Rectal smooth muscle tissue (tissue), 1 donor: ENCODE results near the gene HOXA13.
A peak's percentile ranks its signal among the peaks of the same experiment; 100 is the strongest.

ENCODE experiments used
- H3K27ac ChIP-seq: one replicate; pipeline ENCODE4 v1.7.0; 2013; ENCODE audit warnings: low read depth, low read length, inconsistent platforms
- H3K27me3 ChIP-seq: one replicate; pipeline ENCODE4 v1.7.0; 2013; ENCODE audit warnings: low read length; ENCODE audit not compliant: control insufficient read depth, insufficient read depth
- H3K36me3 ChIP-seq: one replicate; pipeline ENCODE4 v1.7.0; 2013; ENCODE audit warnings: low read length; ENCODE audit not compliant: control insufficient read depth, insufficient read depth
- H3K4me1 ChIP-seq: one replicate; pipeline ENCODE4 v1.7.0; 2013; ENCODE audit warnings: low read length; ENCODE audit not compliant: control insufficient read depth, insufficient read depth
- H3K4me3 ChIP-seq: one replicate; pipeline ENCODE4 v1.7.0; 2013; ENCODE audit warnings: low read length
- H3K9ac ChIP-seq: one replicate; pipeline ENCODE4 v1.7.0; 2013; ENCODE audit warnings: low read length

Gene HOXA13

GRCh38 chr7:27161721-27162560, 38.0 kb downstream of the HOXA13 start:
- Histone ChIP-seq H3K27me3 (peaks cover 2% of the 10 kb centered on the region), H3K4me1 (peaks cover 3% of the 10 kb centered on the region), H3K36me3 (no peaks in the 10 kb centered on the region), H3K4me3 (peak overlapping the region; percentile 44), H3K27ac (peak overlapping the region; percentile 44), H3K9ac (no peak overlapping the region)

DNA sequence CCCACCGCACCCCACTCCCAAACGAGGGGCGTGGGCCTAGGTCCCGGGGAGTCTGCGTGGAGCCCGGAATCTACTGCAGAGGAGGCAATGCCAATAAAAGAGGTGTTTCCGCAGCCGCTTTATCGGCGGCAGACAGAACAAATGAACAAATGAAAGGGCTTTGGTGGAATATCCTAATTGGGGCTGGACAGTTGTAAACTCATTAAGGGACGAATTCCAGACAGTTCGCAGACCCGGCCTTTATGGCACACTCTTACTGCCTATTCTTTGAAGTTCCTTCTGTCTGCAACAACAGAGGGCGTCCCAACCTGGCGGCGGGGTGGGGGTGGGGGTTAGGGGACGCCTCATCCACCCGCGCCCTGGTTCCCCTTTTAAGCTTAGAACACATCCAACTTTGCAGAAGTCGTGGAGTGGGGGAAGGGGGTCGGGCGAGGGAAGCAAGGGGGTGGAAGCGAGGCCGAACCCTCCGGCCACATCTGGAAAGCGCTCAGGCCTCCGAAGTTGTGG, 38.6 kb downstream of the HOXA13 start:
- Histone ChIP-seq H3K9ac (no peak overlapping the region), H3K36me3 (no peaks in the 10 kb centered on the region), H3K4me1 (no peaks in the 10 kb centered on the region), H3K27ac (peak overlapping the region; percentile 60), H3K4me3 (peak overlapping the region; percentile 79), H3K27me3 (peaks cover 2% of the 10 kb centered on the region)

DNA sequence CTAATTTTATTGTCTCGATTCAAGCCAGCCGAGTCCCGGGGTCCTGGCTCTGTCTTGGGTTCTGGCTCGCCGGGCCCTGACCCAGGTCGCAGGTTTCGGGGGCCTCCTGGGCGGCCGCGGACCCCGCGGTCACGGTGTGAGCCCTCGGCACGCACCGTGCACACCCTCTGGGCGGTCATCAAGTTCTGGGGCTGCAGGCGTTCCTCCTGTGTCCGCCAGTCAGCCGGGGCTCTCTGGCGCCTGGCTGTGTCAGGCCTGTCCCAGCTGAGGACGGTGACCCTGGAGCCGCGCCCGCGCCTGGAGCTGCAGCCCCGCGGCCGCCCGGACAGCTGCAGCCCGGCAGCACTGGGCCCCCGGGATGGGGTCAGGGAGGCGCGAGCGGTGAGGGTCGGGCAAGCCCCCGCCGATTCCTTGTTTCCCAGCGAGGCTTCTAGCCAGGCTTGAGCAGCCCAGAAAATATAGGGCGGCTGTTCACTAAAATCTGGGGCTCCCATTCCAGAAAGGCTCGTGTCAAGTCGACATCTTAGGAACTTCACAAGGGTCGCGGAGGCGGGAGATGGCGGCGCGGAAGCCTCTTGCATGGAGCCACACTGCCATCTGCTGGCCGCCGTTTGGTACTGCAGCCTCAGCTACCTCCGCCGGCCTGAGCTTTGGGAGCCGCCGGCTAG, 39.2 kb downstream of the HOXA13 start:
- peak overlapping the region; percentile 64 for H3K27ac ChIP-seq
- peak overlapping the region; percentile 29 for H3K9ac ChIP-seq
- peaks cover 2% of the 10 kb centered on the region for H3K27me3 ChIP-seq
- H3K4me3 ChIP-seq, result peak overlapping the region; percentile 79
- no peaks in the 10 kb centered on the region for H3K36me3 ChIP-seq
- H3K4me1 ChIP-seq, result no peaks in the 10 kb centered on the region

- Histone ChIP-seq H3K27me3 (peaks cover 2% of the 10 kb centered on the region), H3K4me1 (peaks cover 5% of the 10 kb centered on the region)
These were observed 39.7 kb downstream of the HOXA13 start for GRCh38 chr7:27160145-27160545.

GRCh38 chr7:27159266-27160144, 40.4 kb downstream of the HOXA13 start:
- peaks cover 2% of the 10 kb centered on the region for H3K27me3 ChIP-seq

More at GRCh38 chr7:27160145-27160545, 39.7 kb downstream of the HOXA13 start:
- peak overlapping the region; percentile 79 for H3K4me3 ChIP-seq
- H3K36me3 ChIP-seq, result no peaks in the 10 kb centered on the region
- no peak overlapping the region for H3K27ac ChIP-seq
- peak overlapping the region; percentile 29 for H3K9ac ChIP-seq

GRCh38 chr7:27158436-27159265, 41.2 kb downstream of the HOXA13 start:
- peaks cover 7% of the 10 kb centered on the region for H3K4me1 ChIP-seq
- H3K9ac ChIP-seq, result no peak overlapping the region
- H3K4me3 ChIP-seq, result peak overlapping the region; percentile 54
- no peak overlapping the region for H3K27ac ChIP-seq
- H3K27me3 ChIP-seq, result peaks cover 2% of the 10 kb centered on the region
- H3K36me3 ChIP-seq, result no peaks in the 10 kb centered on the region

More at GRCh38 chr7:27159266-27160144, 40.4 kb downstream of the HOXA13 start:
- Histone ChIP-seq H3K4me1 (peaks cover 7% of the 10 kb centered on the region), H3K9ac (no peak overlapping the region), H3K36me3 (no peaks in the 10 kb centered on the region), H3K4me3 (peak overlapping the region; percentile 79), H3K27ac (no peak overlapping the region)

DNA sequence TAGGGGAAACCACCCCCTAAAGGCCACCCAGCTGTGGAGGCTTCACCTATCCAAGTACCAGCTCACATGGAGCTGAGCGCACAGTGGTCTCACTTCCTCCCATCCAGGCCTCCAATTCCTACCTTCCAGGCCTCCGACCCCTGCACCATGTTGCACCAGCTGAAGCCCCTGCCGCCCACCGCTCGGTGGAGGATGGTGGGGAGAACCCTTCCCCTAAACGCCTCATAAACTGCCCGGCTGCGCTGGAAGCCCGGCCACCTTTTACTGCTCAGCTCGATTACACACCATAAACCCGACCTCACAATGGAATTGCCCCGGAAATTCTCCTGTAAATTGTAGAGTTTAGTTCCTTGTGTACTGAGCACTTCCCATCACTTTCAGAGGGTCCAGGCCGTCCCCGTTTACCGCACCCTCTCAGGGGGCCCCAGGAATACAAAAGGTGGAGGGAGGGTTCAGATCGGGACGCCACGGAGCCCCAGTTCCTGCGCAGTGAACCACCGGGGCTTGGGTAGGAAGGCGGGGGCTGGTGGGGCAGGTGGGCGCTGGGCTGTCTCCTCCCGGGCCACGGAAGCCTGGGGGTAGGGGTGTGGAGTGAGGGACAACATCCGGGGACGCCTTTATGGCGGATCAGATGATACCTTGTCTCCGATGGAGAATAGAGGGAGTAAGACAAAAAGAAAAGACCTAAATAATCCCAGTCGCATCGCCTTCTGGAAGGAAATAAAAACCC, 42.0 kb downstream of the HOXA13 start:
- peaks cover 10% of the 10 kb centered on the region for H3K4me1 ChIP-seq
- H3K36me3 ChIP-seq, result no peaks in the 10 kb centered on the region
- H3K27me3 ChIP-seq, result peaks cover 3% of the 10 kb centered on the region
- H3K27ac ChIP-seq, result no peak overlapping the region
- H3K9ac ChIP-seq, result no peak overlapping the region
- peak overlapping the region; percentile 69 for H3K4me3 ChIP-seq

DNA sequence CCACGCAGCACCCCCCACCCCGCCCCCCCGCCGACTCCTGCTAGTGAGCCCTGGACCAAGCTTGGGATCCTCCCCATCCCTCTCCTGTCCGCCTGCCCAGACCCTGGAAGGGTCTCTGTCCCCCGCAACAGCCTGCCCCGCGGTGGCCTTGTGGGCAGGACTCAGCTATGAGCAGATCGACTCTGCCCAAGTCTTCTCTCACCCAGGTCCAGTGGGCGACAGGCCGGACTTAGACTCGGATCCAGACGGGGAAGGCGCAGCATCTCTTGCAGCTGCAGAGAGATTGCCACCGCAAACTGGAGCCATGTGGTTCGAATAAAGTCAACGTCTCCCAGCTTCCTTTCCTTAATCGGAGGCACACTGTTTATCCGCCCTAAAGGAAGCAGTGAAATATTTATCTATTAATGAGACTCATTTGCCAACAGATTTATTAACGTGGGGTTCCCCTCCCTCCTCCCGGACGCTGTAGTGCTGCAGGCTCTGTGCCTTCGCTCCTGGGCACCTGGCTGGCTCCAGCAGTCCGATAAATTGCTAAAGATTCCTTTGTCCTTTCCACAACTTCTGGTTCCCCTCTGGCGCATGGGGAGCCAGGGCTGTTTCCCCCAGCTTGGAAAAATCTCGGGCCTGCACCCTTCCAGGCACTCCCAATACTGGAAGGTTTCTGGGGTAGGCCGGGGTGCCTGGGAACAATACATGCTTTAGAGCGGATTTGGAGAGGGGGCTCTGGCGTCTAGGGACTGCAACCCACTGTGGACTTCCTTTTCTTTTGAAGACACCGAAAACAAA, 42.8 kb downstream of the HOXA13 start:
- peak overlapping the region; percentile 89 for H3K27ac ChIP-seq
- peaks cover 12% of the 10 kb centered on the region for H3K4me1 ChIP-seq
- H3K27me3 ChIP-seq, result peaks cover 6% of the 10 kb centered on the region
- no peaks in the 10 kb centered on the region for H3K36me3 ChIP-seq
- peak overlapping the region; percentile 69 for H3K4me3 ChIP-seq
- peak overlapping the region; percentile 36 for H3K9ac ChIP-seq

DNA sequence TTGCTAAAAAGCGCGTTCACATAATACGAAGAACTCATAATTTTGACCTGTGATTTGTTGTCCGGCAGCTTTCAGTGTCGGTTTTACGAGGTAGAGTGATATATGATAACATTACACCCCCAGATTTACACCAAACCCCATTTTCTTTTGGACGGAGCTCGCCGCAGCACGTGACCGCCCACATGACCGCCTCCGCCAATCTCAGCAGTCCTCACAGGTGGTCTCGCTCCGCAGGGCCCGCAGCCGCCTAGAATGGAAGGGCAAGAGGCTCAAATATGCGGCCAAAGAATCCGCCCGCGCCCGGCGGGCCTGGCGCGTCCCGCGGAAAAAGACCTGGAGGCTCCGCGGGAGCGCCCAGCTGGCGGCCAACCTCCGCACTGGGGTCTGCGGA, 43.4 kb downstream of the HOXA13 start, which contains the start of gene HOXA7:
TSS of gene HOXA7 (minus strand) at position 168 of the 391 bp plus-strand sequence. CDS start at position 38, 130 bp downstream.
- peak within 1 kb of the TSS; percentile 36 for H3K9ac ChIP-seq
- H3K27ac ChIP-seq, result peak within 1 kb of the TSS; percentile 89
- H3K4me1 ChIP-seq, result peaks cover 12% of the 10 kb centered on the region
- peak within 1 kb of the TSS; percentile 69 for H3K4me3 ChIP-seq
- H3K36me3 ChIP-seq, result no peaks in the 10 kb centered on the region
- H3K27me3 ChIP-seq, result peaks cover 8% of the 10 kb centered on the region

DNA sequence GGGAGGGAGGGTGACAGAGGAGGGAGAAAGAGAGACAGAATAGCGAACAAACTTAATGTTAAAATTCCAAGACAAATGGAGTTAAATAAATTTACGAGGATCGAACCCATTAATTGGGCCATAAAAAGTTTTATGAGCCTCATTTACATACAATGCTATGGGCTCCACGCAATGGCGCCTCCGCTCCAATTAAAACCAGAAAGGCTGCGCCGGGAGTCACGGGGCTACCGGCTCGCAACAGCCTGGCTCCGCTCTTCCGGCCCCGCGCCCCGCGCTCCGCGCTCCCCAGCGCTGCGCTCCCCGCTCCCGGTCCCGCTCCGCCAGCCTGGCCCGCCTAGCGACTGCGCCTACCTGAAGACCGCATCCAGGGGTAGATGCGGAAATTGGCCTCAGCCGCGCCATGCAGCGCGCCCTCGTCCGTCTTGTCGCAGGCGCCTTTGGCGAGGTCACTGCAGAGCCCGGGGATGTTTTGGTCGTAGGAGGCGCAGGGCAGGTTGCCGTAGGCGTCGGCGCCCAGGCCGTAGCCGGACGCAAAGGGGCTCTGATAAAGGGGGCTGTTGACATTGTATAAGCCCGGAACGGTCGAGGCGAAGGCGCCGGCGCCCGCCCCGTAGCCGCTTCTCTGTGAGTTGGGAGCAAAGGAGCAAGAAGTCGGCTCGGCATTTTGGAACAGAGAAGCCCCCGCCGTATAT, 43.9 kb downstream of the HOXA13 start:
- Histone ChIP-seq H3K9ac (peak overlapping the region; percentile 3), H3K4me1 (peaks cover 12% of the 10 kb centered on the region), H3K36me3 (no peaks in the 10 kb centered on the region), H3K27ac (peak overlapping the region; percentile 89), H3K4me3 (peak overlapping the region; percentile 69), H3K27me3 (peaks cover 8% of the 10 kb centered on the region)
